MCF 10A (cell line): Measurements from ENCODE around the gene VPS37C. TPM values are rescaled to one million over a fixed set of nuclear protein-coding genes. Genes with fewer than 3 reads are reported as not detected.
"Not testable (repeated sequence)": the region's sequence is repeated elsewhere in the genome, so short reads cannot be mapped to it uniquely, and the experiment has no call there.

Source experiments
- Bru-seq: library from RNA; stranded (reverse); fragments of 400-500 nt; gene quantifications from one replicate; lab custom pipeline; 2021; lab: Mats Ljungman, UMichigan
- BruChase-seq, 2 experiments: library from RNA; stranded (reverse); fragments of 400-500 nt; gene quantifications; one replicate each; lab custom pipeline; 2021; lab: Mats Ljungman, UMichigan
- BruUV-seq: library from RNA; stranded (reverse); fragments of 400-500 nt; replicated peaks from 2 replicates; lab custom pipeline; 2021; lab: Mats Ljungman, UMichigan
- CTCF ChIA-PET: fragments of 300-600 bp; sonication (Branson Sonifier 250); formaldehyde crosslinking; extraction: SDS; loops from one replicate; lab custom pipeline; 2021; ENCODE audit warnings: antibody characterized with exemption, inconsistent platforms; lab: Yijun Ruan, JAX
- POLR2A ChIA-PET: fragments of 300-600, 350-650 bp; sonication (Branson Sonifier 250); formaldehyde crosslinking; extraction: SDS; loops from one replicate; lab custom pipeline; 2020; ENCODE audit warnings: antibody characterized with exemption, inconsistent platforms; lab: Yijun Ruan, JAX
- DNase-seq: peaks from one replicate; pipeline ENCODE4 v3.0.0-alpha.2; 2018; ENCODE audit not compliant: unreplicated experiment
- H3K27ac Mint-ChIP-seq: one replicate; pipeline ENCODE4 v1.8.0; 2022; ENCODE audit warnings: mild to moderate bottlenecking, low read depth, mixed read lengths; ENCODE audit not compliant: unreplicated experiment
- H3K27me3 Mint-ChIP-seq: one replicate; pipeline ENCODE4 v1.8.0; 2022; ENCODE audit warnings: mixed read lengths; ENCODE audit not compliant: insufficient read depth, unreplicated experiment
- H3K36me3 Mint-ChIP-seq: one replicate; pipeline ENCODE4 v1.8.0; 2022; ENCODE audit warnings: mild to moderate bottlenecking, moderate library complexity, mixed read lengths; ENCODE audit not compliant: insufficient read depth, unreplicated experiment
- H3K4me1 Mint-ChIP-seq: one replicate; pipeline ENCODE4 v1.8.0; 2022; ENCODE audit warnings: mixed read lengths; ENCODE audit not compliant: insufficient read depth, unreplicated experiment
- H3K4me3 Mint-ChIP-seq: one replicate; pipeline ENCODE4 v1.8.0; 2022; ENCODE audit warnings: mild to moderate bottlenecking, moderate library complexity, mixed read lengths; ENCODE audit not compliant: unreplicated experiment
- H3K9me3 Mint-ChIP-seq: one replicate; pipeline ENCODE4 v1.8.0; 2022; ENCODE audit warnings: mixed read lengths; ENCODE audit not compliant: unreplicated experiment
- CTCF ChIP-seq: fragments of 200-600 bp; IDR thresholded peaks from one replicate; pipeline ENCODE4 v1.8.0; 2022; ENCODE audit warnings: antibody characterized with exemption, mild to moderate bottlenecking; ENCODE audit not compliant: unreplicated experiment
- intact Hi-C: fragments of 100-400 bp; cut with micrococcal nuclease; formaldehyde crosslinking; loops from 2 replicates; pipeline ENCODE4 v1.14.1; 2022
- long read RNA-seq: library from polyadenylated mRNA; stranded (forward); transcript quantifications from one replicate; pipeline ENCODE4 v2.0.0, GENCODE V29; 2022
- total RNA-seq: library from RNA; stranded (reverse); gene quantifications from 2 replicates; pipeline ENCODE4 v1.2.3, GENCODE V29; 2022

Gene VPS37C
- 20.5 and 23.3 TPM in 2 replicates for total RNA-seq
- Bru-seq, nascent RNA = percentile 76 among the genes with signal in this experiment
- percentile 70 among the genes with signal in this experiment for BruChase-seq, experiment 1, labeled RNA remaining after a 6-hour chase
- BruChase-seq, experiment 2, labeled RNA remaining after a 2-hour chase = percentile 76 among the genes with signal in this experiment
- long read RNA-seq, transcript VPS37C-201 (5 exons, 2,865 nt) = major isoform, 28 of 56 reads
- long read RNA-seq, partial matches to known transcripts = 6 of 56 reads
- long read RNA-seq, other reads (novel, unspliced or antisense) = 21 of 56 reads

GRCh38 chr11:61161190-61162091 lies at the start of gene VPS37C:
TSS of gene VPS37C (minus strand) at chr11:61161426. CDS start at chr11:61138829, 22,597 bp downstream.
- no TSS peak for BruUV-seq
- intact Hi-C loops = loop anchor here (10.0 kb wide), 1 partner anchor 247 kb away; the partner anchor contains the start of gene TMEM109
- ChIA-PET CTCF (interaction anchor here (1.0 kb wide), 2 partner anchors 13 to 26 kb away, joined by 3 to 4 read pairs; no protein-coding TSS in a partner anchor), POLR2A (interaction anchor here (0.6 to 5.2 kb wide), 5 partner anchors 9 to 320 kb away, joined by 3 to 43 read pairs (median 3); partner anchors contain the start of gene TMEM109)
- DNase-seq = peak; percentile 82
- peak within 1 kb of the TSS; percentile 89 for H3K4me3 Mint-ChIP-seq
- H3K9me3 Mint-ChIP-seq = peaks cover 7% of the 10 kb centered on the region
- H3K27ac Mint-ChIP-seq = peak within 1 kb of the TSS; percentile 96
- no peaks in the 10 kb centered on the region for H3K27me3 Mint-ChIP-seq
- peak; percentile 4 for TF ChIP-seq CTCF
- no peaks in the 10 kb centered on the region for H3K36me3 Mint-ChIP-seq
- peaks cover 27% of the 10 kb centered on the region for H3K4me1 Mint-ChIP-seq

GRCh38 chr11:61210629-61211028 lies 49.4 kb upstream of the VPS37C start:
- H3K9me3 Mint-ChIP-seq, intact Hi-C loops, CTCF ChIA-PET, H3K27ac Mint-ChIP-seq, POLR2A ChIA-PET, H3K36me3 Mint-ChIP-seq, BruUV-seq, H3K4me3 Mint-ChIP-seq, DNase-seq, H3K4me1 Mint-ChIP-seq: not testable (repeated sequence)
- H3K27me3 Mint-ChIP-seq = peaks cover 13% of the 10 kb centered on the region

GRCh38 chr11:61207636-61208310 lies 46.5 kb upstream of the VPS37C start:
- POLR2A ChIA-PET, H3K36me3 Mint-ChIP-seq, BruUV-seq, CTCF ChIA-PET, H3K4me1 Mint-ChIP-seq, DNase-seq, intact Hi-C loops, H3K4me3 Mint-ChIP-seq, H3K27ac Mint-ChIP-seq, H3K9me3 Mint-ChIP-seq: not testable (repeated sequence)
- H3K27me3 Mint-ChIP-seq = peaks cover 41% of the 10 kb centered on the region

- H3K27ac Mint-ChIP-seq, intact Hi-C loops, H3K9me3 Mint-ChIP-seq, H3K4me1 Mint-ChIP-seq, POLR2A ChIA-PET, H3K4me3 Mint-ChIP-seq, H3K36me3 Mint-ChIP-seq, DNase-seq, BruUV-seq: not testable (repeated sequence)
- peaks cover 54% of the 10 kb centered on the region for H3K27me3 Mint-ChIP-seq
- CTCF ChIA-PET = interaction anchor here (0.6 kb wide), 1 partner anchor 457 kb away, joined by 3 read pairs; no protein-coding TSS in a partner anchor
These were observed 43.4 kb upstream of the VPS37C start for GRCh38 chr11:61204502-61205059.

- CTCF ChIA-PET, H3K27ac Mint-ChIP-seq: not testable (repeated sequence)
These were observed 42.6 kb upstream of the VPS37C start for GRCh38 chr11:61203873-61204272.

GRCh38 chr11:61202950-61203746 lies 41.9 kb upstream of the VPS37C start, which contains the start of gene PGA3:
TSS of gene PGA3 (plus strand) at chr11:61203515. CDS start at chr11:61203565, 50 bp downstream.
- DNase-seq, H3K36me3 Mint-ChIP-seq, H3K27ac Mint-ChIP-seq, intact Hi-C loops, H3K4me1 Mint-ChIP-seq, BruUV-seq, POLR2A ChIA-PET, H3K9me3 Mint-ChIP-seq, H3K4me3 Mint-ChIP-seq: not testable (repeated sequence)
- CTCF ChIA-PET = interaction anchor here (0.6 to 0.7 kb wide), 2 partner anchors 47 to 433 kb away, joined by 3 to 4 read pairs; no protein-coding TSS in a partner anchor
- H3K27me3 Mint-ChIP-seq = peaks cover 54% of the 10 kb centered on the region

More at GRCh38 chr11:61203873-61204272, 42.6 kb upstream of the VPS37C start:
- POLR2A ChIA-PET, H3K4me1 Mint-ChIP-seq, intact Hi-C loops, DNase-seq, BruUV-seq, H3K4me3 Mint-ChIP-seq, H3K9me3 Mint-ChIP-seq, H3K36me3 Mint-ChIP-seq: not testable (repeated sequence)
- peaks cover 54% of the 10 kb centered on the region for H3K27me3 Mint-ChIP-seq
